GM12892 (cell line): Measurements from ENCODE around the gene TRIM37.

Source experiments
- POLR2A ChIP-seq: IDR thresholded peaks from 2 replicates; pipeline ENCODE4 v1.6.1; 2011; ENCODE audit warnings: low read depth, low read length, control low read depth
- POLR2AphosphoS5 ChIP-seq: IDR thresholded peaks from 2 replicates; pipeline ENCODE4 v1.6.1; 2011; ENCODE audit warnings: low read depth, low read length, control low read depth
- TAF1 ChIP-seq: IDR thresholded peaks from 2 replicates; pipeline ENCODE4 v1.6.1; 2011; ENCODE audit warnings: low read depth, mild to moderate bottlenecking, control low read depth, low read length, borderline replicate concordance

DNA sequence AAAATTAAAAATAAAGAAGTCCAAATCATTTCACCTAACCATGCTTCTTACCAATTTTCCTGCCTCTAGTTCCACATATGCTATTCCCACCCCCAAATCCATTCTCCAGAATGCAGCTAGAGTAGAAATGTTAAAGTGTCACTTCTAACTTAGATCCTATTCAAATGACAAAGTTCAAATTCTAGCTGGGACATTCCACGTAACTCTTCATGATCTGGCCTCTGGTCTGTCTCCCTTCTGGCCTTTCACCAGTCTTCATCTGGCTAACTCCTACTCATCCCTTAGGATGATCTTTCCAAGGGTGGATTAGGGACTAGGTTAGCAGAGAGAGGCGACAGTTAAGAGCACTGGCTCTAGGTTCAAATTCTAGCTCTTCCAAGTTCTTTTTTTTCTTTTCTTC lies 97.9 kb downstream of the TRIM37 start:
- TF ChIP-seq TAF1: no peak
- TF ChIP-seq POLR2AphosphoS5: no peak
- no peak for TF ChIP-seq POLR2A
